Tongue (tissue), 2 donors: Measurements from ENCODE around the gene TOE1. TPM values are rescaled to one million over a fixed set of nuclear protein-coding genes. Genes with fewer than 3 reads are reported as not detected.

Experiments
- DNase-seq: peaks from one replicate; pipeline ENCODE4 v3.0.0-alpha.2; 2015
- total RNA-seq: library from RNA; depleted of rRNA; stranded (reverse); fragments of >200 nt; gene quantifications from one replicate; pipeline ENCODE4 v1.2.3, GENCODE V29; 2014

TOE1 gene
- total RNA-seq, 1 donor from 2014 or later = 11.0 TPM

DNA sequence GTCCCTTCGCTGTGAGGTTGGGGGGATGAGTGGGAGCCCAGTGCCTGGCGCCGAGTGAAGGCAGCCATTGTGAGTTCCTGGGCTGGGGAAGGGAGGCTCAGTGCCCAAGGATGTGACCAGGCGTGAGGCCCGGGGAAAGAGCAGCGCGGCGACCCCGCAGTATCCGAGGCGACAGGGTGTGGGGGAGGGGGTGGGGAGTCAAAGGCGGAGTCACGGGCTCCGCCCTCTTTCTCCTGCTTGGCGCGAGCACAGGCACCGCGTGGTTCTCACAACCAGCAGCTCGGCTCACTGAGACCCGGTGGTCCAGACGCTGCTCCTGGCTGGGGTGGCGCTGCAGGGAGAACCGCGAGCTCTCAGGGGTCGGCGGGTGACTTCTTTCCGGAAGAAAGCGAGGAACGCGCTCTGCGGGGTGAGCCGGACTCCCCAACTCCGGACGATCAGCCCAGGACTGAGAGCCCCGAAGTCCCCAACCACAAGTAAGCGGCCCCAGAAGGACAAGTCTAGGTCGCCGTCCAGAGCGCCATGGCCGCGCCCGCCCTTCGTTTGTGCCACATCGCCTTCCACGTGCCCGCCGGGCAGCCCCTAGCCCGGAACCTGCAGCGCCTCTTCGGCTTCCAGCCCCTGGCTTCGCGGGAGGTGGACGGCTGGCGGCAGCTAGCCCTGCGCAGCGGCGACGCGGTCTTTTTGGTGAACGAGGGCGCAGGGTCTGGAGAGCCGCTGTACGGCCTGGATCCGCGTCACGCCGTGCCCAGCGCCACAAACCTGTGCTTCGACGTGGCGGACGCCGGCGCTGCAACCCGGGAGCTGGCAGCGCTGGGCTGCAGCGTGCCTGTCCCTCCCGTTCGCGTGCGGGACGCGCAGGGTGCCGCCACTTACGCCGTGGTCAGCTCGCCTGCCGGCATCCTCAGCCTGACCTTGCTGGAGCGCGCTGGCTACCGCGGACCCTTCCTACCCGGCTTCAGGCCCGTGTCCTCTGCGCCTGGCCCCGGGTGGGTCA, 13.0 kb upstream of the TOE1 start, which contains the start of gene HPDL:
TSS of gene HPDL (plus strand) at position 269 of the 997 bp plus-strand sequence. CDS start at position 523, 254 bp downstream.
- DNase-seq = peak; percentile 86

DNA sequence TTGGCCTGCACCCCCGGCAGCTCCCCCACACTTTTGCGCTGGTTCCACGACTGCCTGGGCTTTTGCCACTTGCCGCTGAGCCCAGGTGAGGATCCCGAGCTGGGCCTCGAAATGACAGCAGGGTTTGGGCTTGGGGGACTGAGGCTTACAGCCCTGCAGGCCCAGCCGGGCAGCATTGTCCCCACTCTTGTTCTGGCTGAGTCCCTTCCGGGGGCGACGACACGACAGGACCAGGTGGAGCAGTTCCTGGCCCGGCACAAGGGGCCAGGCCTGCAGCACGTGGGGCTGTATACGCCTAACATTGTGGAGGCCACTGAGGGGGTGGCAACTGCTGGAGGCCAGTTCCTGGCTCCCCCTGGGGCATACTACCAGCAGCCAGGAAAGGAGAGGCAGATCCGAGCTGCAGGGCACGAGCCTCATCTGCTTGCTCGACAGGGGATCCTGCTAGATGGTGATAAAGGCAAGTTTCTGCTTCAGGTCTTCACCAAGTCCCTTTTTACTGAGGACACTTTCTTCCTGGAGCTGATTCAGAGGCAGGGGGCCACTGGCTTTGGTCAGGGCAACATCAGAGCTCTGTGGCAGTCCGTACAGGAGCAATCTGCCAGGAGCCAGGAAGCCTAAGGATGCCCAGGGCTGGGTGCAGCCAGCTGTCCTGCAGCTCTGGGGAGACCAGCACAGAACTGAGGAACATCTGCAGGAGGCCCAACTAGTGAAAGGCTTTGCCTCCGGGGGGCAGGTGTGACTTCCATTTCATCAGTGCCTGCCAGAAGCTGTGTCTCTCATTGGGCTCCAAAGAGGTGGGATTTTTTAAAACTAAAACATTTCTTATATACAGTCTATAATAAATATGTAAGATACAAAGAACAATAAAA, 12.1 kb upstream of the TOE1 start:
- DNase-seq = no peak

DNA sequence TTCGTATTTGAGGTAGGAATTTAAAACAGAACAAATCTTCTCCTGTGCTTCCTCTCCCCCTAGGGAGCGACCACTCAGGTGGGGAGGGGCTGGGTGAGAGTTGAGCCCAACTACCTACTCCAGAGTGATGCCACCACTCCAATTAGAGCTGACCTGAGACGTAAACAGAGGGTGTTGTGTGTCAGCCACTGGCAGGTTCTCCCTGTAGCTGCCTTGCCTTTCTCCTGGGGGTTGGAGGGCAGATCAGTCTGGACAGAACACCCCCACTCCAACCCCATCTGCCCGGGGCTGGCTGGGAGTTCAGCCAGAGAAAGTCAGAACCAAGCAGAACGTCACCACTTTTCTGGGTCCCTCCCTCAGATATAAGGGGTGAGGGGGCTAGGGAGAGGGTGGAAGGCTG, 11.3 kb upstream of the TOE1 start:
- DNase-seq = no peak

DNA sequence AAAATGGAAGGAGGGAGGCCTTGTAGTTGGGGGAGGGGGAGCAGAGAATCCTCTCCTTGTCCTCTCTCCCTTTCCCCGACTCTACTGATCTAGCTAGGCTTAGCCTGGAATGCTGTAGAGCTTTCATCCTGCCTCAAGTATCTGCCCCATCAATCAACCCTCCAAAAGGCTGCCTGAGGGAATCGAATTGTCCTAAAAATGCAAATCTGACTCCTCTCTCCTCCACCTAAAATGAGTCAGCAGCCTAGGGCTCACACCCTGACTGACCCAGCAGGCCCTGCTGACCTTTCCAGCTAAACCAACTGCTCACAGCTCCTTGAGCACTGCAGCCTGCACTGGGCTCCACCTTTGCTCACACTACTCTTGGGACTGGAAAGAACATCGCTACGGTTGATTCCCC, 10.5 kb upstream of the TOE1 start:
- no peak for DNase-seq

DNA sequence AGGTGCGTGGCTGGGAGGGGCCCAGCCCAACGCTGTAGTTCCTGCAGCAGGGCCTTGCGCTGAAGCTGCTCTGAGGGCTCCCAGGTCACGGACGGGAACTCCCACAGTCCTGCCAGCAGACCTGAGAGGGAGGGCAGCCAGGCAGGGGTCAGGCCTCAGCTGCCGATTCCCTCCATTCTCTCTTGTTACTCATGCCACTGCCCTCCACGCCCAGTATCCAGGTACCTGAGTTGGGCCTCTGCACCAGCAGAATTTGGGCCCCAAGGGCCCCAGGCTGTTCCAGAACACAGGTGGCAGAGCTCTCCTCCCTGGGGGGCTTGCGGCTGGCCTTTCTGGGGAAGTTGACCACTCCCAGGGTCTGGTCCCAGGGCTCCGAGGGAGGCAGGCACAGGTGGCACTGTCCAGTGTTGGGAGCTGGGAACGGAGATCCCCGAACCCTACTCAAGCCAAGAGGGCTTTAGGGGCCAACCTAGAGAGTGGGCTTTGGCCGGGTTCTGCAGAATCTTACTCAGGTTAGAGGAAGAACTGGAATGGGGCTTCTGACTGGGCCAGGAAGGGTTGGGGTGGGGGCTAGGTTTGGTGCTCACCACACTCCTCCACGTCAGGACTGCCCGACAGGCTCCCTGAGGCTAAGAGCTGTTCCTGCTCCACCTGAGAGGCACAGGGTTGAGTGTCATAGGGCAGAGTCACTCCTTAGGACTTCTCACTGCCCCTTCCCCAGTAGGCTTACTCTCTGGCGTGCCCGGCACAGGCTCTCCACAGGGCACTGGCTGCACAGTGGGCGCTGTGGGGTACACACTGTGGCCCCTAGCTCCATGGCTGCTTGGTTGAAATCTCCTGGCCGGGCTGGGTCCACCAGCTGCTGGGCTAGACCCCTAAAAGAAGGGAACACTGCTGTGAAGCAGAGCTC, 8.3 kb upstream of the TOE1 start:
- DNase-seq = no peak

DNA sequence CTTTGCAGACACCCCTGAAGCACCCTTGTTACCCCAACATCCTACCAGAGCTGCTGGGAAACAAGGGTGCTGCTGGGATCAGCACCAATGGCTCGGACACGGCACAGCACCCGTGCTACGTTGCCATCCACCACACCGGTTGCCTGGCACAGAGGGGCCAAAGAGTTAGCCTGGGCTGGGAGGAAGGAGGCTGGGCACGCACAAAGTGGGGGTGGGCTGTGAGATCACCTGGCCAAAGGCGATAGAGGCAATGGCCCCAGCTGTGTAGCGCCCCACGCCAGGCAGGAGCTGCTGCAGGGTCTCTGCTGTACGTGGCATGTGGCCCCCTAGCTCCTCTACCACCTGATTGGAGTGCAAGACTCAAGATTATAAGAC, 7.6 kb upstream of the TOE1 start:
- DNase-seq = no peak

DNA sequence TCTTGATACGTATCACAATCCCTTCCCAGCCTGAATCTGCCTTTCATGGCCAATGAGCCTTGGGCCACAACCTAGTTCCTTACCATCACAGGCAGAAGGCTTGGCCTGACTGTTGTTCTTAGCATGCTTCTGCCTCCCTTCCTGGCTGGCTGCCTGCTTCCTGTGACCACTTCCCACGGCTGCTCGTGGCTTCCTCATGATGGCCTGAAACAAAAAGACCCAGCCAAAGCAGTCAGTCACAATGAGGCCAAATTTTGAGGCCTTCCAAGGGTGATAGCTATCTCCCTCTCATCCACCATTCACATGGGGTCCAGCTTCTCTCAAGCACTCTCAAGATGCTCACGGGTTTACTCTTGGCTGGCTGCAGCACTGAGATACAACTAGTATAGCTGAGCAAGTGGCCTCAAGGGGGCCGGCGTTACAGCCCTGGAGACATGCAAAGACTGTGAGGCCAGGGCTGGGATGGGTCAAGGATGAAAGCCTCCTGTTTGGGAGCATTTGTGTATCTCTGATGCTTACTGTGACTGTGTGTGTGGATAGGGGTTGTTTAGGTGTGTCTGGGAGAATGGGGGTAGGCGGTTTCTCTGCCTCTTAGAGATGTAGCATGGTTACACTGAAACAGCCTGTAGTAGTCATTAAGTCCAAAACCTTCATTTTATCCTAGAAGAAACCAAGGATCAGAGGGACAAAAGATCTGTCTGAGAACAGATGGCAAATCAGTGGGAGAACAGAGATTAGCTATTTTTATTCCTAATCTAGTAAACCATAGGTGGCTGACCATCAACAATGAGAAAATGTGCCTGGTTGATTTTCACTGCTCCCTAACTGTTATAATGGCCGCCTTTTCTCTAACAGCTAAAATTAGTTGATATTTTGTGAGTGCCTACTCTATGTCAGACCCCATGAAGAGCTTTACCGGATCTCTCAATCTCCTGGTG, 5.4 kb upstream of the TOE1 start:
- no peak for DNase-seq

DNA sequence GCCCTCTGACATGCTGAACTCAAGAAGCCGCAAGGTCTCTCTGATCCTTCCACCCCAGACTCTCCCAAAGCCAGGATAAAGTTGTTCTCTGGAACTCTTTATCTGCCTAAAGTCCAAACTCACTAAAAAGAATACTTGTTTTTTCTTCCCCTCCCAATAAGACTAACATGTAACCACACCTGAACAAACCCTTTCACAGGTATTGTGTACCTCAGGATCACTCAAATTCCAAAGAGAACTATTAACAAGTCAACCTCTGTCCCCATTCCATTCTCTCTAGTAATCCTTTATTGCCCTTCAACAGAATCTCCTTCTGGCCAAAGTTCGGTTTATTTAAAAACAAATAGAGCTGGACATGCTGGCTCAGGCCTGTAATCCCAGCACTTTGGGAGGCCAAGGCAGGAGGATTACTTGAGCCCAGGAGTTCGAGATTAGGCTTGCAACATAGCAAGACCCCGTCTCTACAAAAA, 4.1 kb upstream of the TOE1 start:
- no peak for DNase-seq

DNA sequence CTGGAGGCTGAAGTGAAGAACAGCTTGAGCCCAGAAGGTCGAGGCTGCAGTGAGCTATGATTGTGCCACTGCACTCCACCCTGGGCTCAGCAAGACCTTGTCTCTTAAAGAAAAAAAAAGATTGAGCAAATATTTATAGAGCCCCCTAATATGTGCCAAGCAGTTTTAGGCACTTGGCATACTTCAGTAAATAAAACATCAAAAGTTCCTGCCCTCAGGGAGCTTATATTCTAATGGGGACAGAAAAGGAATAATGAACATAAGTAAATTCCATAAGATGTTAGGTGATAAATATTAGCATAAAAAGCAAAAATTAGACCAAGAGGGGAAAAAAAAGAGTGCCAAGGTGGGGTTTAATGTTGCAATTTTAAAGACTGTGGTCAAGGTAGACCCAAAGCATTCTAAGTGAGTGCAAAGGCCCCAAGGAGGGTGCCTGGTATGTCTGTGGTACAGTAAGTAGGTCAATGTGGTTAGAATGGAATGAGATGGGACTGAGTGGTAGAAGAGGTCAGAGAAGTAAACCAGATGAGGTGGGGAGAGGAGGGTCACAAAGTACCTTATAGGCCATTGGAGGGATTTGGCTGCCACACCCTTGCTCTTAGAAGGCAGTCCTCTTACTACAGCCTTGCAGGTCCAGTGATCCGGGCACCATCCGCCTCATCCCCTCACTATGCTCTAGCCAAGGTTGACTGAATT, 2.2 kb upstream of the TOE1 start:
- DNase-seq = no peak

DNA sequence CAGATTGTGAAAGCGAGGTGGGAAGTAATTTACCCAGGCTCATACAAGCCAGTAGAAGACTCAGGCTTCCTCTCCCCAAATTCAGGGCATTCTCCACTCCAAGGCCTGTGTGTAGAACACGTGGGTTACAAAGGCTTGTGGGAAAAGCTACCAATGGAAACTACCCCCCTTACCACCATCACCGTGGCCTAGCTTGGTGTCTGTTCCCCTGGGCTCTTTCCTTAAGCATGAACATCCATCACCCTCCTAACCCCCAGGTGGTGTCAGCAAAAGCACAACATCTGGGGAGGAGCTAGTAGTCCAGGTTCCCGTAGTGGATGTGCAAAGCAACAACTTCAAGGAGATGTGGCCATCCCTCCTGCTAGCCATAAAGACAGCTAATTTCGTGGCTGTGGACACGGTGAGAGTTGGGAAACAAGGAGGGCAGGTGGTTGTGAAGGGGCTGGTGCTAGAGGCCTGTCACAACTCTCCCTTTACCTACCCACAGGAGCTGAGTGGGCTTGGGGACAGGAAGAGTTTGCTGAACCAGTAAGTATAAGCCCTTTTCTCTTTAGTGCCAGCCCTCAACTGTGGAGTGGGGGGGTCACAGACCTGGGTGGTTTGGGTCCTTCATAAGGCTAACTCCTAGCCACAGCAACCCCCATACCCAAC, 971 bp downstream of the TOE1 start:
- DNase-seq = no peak

DNA sequence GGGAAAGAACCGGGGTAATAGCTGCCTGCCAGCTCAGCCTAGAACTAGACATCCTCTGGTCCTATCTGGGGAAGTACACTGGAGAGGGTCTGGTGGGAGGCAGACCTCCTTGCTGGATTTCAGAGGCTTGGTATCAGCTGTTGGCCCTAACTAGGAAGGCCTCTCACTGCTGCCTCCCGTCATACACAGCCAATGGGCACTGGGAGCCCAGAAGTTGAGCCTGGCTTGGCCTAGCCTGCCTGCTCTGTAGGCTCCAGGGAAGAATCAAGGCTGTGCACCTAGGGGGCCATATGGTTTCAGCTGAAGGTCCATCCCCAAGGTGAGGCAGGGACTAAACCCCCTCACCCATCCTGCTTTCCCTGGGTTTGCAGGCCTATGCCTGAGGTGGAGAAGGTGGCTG, 4.5 kb downstream of the TOE1 start:
- DNase-seq = no peak

DNA sequence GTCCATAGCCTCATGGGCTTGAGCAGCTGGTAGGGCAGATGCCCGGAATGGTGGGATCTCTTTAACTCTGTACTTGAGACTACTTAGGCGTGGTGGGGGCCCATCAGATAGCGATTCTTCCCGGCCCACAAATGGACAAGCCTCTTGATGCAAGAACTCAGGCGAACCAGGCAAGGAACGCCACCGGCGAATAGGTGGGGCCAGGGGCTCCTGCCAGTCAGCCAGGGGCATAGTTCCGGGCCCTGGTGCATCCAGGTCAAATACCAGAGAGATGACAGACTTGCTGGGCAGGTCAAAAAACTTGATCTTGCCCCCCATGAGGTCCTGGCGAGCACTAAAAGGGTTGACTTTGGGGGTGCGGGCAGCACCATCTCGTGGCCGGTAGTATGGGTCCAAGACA, 5.0 kb downstream of the TOE1 start:
- no peak for DNase-seq

DNA sequence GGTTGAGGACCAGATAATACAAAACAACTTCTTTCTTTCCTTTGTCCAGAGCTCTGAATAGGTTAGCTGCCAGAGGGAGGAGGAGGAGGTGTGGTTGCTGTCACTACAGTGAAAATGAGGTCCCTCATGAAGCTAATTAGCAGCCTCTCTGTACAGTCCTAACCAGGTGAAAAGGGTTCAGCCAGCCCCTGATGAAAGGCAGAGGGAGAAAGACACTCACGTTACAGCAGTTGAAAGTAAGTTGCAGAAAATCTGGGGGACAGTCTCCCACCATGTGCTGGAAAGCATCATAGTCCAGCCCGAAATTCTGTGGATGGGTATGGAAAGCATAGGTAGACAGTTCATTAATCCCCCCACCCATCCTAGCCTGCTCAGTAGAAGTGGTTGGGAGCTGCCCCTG, 6.5 kb downstream of the TOE1 start:
- DNase-seq = no peak

DNA sequence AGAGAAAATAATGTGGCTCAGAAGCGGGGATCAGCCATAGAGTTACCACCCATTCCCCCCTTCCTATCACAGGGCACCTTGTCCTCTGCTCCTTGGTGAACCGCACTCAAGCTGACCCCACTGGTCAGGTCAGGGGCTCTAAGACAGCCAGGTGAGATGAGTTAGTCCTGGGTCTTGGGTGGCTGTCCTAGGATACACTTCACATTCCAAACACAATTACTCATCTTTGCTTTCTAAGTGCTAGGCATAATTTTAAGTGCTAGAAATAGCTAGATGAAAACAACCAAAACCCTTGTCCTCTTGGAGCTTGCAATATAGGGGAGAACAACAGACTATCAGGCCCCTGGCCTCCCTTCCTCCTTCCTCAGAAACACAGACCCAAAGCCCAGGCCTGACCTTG, 8.1 kb downstream of the TOE1 start:
- DNase-seq = no peak

DNA sequence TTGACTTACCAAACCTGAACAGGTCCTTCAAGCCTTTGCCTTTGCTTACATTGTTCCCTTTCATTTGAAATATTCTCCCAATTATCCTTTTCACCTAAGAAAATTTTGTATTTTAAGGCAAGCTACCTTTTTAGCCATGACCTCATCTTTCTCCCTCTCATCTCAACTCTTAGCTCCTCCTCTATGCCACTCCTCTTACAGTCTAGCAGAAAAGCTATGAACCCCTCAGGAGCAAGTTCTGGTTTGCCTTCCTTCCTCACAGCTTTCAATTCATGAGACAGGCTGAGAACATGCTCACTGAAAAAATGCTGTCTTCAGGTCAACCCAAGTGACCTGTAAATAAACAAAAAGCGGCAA, 8.6 kb downstream of the TOE1 start:
- DNase-seq = no peak

DNA sequence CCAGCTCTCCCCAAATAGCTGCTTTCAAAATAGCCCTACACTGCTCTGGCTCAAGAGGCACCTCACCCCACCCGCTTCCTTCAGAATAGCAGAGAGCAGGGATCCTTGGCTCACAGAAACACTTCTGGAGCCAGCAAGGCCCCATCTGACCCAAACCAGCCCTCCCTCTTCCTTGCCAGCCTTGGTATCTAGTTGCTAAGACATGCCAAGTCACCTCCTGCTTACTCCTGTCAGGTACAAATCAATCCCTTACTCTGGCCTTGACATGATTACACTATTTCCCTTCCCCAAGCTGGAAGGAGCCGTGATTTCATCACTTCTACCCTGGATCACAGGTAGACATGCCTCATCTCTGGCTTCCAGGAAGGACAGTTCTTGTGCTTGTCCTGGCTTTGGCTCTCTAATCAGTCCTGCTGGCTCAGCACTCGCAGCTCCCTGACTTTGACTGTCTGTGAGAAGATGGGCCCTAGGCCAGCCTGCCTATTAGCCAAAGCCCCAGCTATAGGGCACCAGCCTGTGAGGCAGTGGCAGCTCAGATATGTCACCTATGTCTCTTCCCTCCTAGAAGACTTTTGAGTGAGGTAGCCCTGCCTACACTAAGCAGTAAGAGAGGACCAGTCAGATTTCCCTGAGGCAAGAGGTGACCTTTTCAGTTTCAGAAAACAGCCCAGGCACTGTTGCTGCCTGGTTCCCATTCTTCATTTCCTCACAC, 9.2 kb downstream of the TOE1 start:
- no peak for DNase-seq

DNA sequence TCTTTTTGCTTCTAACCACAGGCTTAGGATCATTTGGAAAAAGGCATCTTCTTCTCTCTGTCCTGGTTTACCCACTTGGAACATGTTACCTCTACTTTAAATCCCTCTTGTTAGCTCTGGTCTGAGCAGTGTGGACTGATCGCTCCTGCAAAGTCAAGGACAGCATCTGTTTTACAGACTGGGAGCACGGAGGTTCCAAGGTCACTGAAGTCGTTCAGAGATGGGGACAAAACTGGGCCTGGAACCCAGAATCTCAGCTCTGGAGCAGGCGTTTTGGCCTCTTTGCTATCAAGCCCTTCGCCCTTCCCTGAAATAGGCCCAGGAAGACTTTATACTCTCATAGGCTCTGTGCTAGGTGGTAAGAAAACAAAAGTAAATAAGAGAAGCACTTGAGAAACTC, 11.5 kb downstream of the TOE1 start:
- no peak for DNase-seq

DNA sequence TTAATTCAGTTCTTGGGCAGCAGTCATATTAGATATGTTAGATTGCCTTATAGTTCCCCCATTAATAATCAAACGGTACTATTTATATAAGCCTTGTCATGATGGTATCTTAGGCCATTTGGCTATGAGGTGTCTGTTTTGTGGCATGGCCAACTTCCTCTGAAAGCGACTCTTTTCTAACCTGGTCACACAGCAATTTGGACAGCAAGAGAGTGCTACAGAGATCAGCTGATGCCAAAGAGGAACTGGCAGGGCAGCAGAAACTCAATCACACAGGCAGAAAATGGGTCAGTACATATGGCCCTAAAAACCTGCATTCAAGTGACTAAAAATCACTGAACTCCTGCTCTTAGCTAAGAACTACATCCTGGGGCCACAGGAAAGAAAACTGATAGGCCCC, 13.7 kb downstream of the TOE1 start:
- DNase-seq = no peak

DNA sequence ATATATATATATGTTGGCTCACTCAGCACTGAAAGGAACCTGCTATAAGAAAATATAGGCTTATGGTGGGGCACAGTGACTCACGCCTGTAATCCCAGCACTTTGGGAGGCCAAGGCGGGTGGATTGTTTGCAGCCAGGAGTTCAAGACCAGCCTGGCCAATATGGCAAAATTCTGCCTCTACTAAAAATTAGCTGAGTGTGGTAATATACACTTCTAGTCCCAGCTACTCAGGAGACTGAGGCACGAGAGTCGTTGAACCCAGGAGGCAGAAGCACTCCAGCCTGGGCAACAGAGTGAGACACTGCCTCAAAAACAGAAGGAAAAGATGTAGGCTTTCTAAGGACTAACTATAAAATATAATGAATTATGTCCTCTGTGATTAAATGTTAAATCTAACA, 14.9 kb downstream of the TOE1 start:
- DNase-seq = no peak
